HL-60/S4 (cell line): ENCODE measurements around the gene MCC.

Experiments
- in situ Hi-C: fragments of 300-500 bp; cut with MboI; formaldehyde crosslinking; loops from 2 replicates; pipeline ENCODE4 v1.14.3; 2022; ENCODE audit warnings: low sequenced_read_pairs

MCC gene

GRCh38 chr5:113189291-113189690, 299.0 kb downstream of the MCC start:
- in situ Hi-C loops: no loop called here

GRCh38 chr5:113188436-113188835, 299.8 kb downstream of the MCC start:
- in situ Hi-C loops: no loop called here

- in situ Hi-C loops: no loop called here
Measured at GRCh38 chr5:113187906-113188305, 300.3 kb downstream of the MCC start.

GRCh38 chr5:113186061-113186460, 302.2 kb downstream of the MCC start:
- in situ Hi-C loops: no loop called here

- in situ Hi-C loops: no loop called here
Measured at GRCh38 chr5:113183694-113184093, 304.6 kb downstream of the MCC start.

GRCh38 chr5:113182658-113183344, 305.5 kb downstream of the MCC start:
- in situ Hi-C loops: no loop called here

GRCh38 chr5:113181853-113182490, 306.3 kb downstream of the MCC start:
- in situ Hi-C loops: no loop called here

- in situ Hi-C loops: no loop called here
Measured at GRCh38 chr5:113181409-113181808, 306.8 kb downstream of the MCC start.

- in situ Hi-C loops: no loop called here
Measured at GRCh38 chr5:113179156-113179555, 309.1 kb downstream of the MCC start.

- in situ Hi-C loops: no loop called here
Measured at GRCh38 chr5:113178073-113178779, 310.0 kb downstream of the MCC start.

- in situ Hi-C loops: no loop called here
Measured at GRCh38 chr5:113177225-113177624, 311.0 kb downstream of the MCC start.

GRCh38 chr5:113176734-113177133, 311.5 kb downstream of the MCC start:
- in situ Hi-C loops: no loop called here

GRCh38 chr5:113176196-113176595, 312.1 kb downstream of the MCC start:
- in situ Hi-C loops: no loop called here

GRCh38 chr5:113172231-113172826, 315.9 kb downstream of the MCC start:
- in situ Hi-C loops: no loop called here

- in situ Hi-C loops: no loop called here
Measured at GRCh38 chr5:113171520-113171919, 316.7 kb downstream of the MCC start.

GRCh38 chr5:113170707-113171106, 317.5 kb downstream of the MCC start:
- in situ Hi-C loops: no loop called here

- in situ Hi-C loops: no loop called here
Measured at GRCh38 chr5:113169720-113170119, 318.5 kb downstream of the MCC start.

- in situ Hi-C loops: no loop called here
Measured at GRCh38 chr5:113167985-113168384, 320.3 kb downstream of the MCC start.

GRCh38 chr5:113166852-113167366, 321.3 kb downstream of the MCC start:
- in situ Hi-C loops: no loop called here

GRCh38 chr5:113166261-113166660, 322.0 kb downstream of the MCC start:
- in situ Hi-C loops: no loop called here

GRCh38 chr5:113164021-113164420, 324.2 kb downstream of the MCC start:
- in situ Hi-C loops: no loop called here
